SK-N-SH treated with all-trans-retinoic acid at 6 μM for 48 hours (cell line): ENCODE results near the gene ARRDC4.

Experiments
- ARNTL ChIP-seq: fragments of 450-650 bp; formaldehyde crosslinking; IDR thresholded peaks from 2 replicates; pipeline ENCODE4 v1.5.0; 2020; ENCODE audit warnings: low read depth, mild to moderate bottlenecking, moderate library complexity, borderline replicate concordance
- CSDC2 ChIP-seq: fragments of 250-450 bp; sonication (Bioruptor Pico); IDR thresholded peaks from 2 replicates; pipeline ENCODE4 v1.5.0; 2020; ENCODE audit warnings: mild to moderate bottlenecking, moderate library complexity
- CSRNP3 ChIP-seq: fragments of 250-450 bp; sonication (Bioruptor Pico); IDR thresholded peaks from 2 replicates; pipeline ENCODE4 v1.5.1; 2021; ENCODE audit warnings: mild to moderate bottlenecking, moderate library complexity
- ISL1 ChIP-seq: fragments of 250-450 bp; sonication (Bioruptor Pico); IDR thresholded peaks from 2 replicates; pipeline ENCODE4 v2.1.2; 2022; ENCODE audit warnings: mild to moderate bottlenecking, moderate library complexity
- PATZ1 ChIP-seq: fragments of 250-450 bp; sonication (Bioruptor Pico); IDR thresholded peaks from 2 replicates; pipeline ENCODE4 v1.8.0; 2020; ENCODE audit warnings: mild to moderate bottlenecking, moderate library complexity, borderline replicate concordance
- PPARA ChIP-seq: fragments of 250-450 bp; sonication (Bioruptor Pico); IDR thresholded peaks from 2 replicates; pipeline ENCODE4 v1.5.0; 2020; ENCODE audit warnings: mild to moderate bottlenecking, borderline replicate concordance
- RARB ChIP-seq: fragments of 250-450 bp; sonication (Bioruptor Pico); IDR thresholded peaks from 2 replicates; pipeline ENCODE4 v1.8.0; 2021; ENCODE audit warnings: mild to moderate bottlenecking, moderate library complexity
- TSHZ2 ChIP-seq: fragments of 250-450 bp; sonication (Bioruptor Pico); IDR thresholded peaks from 2 replicates; pipeline ENCODE4 v1.5.0; 2020; ENCODE audit warnings: mild to moderate bottlenecking, moderate library complexity
- ZC3H10 ChIP-seq: fragments of 250-450 bp; sonication (Bioruptor Pico); IDR thresholded peaks from 2 replicates; pipeline ENCODE4 v1.5.1; 2021; ENCODE audit warnings: mild to moderate bottlenecking, moderate library complexity
- ZFP30 ChIP-seq: fragments of 450-650 bp; formaldehyde crosslinking; IDR thresholded peaks from 2 replicates; pipeline ENCODE4 v1.5.0; 2022; ENCODE audit warnings: mild to moderate bottlenecking, moderate library complexity
- ZNF565 ChIP-seq: fragments of 450-650 bp; formaldehyde crosslinking; conservative IDR thresholded peaks from 2 replicates; pipeline ENCODE4 v1.5.0; 2020; ENCODE audit warnings: low read depth, mild to moderate bottlenecking, moderate library complexity
- ZNF70 ChIP-seq: fragments of 450-650 bp; formaldehyde crosslinking; IDR thresholded peaks from 2 replicates; pipeline ENCODE4 v1.5.0; 2020; ENCODE audit warnings: mild to moderate bottlenecking, moderate library complexity

- TF ChIP-seq ZNF70 (no peak), ARNTL (CRISPR knock-in tag) (no peak), RARB (CRISPR knock-in tag) (no peak), PATZ1 (CRISPR knock-in tag) (no peak), PPARA (CRISPR knock-in tag) (no peak), CSDC2 (CRISPR knock-in tag) (no peak), ZC3H10 (CRISPR knock-in tag) (no peak), TSHZ2 (CRISPR knock-in tag) (no peak), ZFP30 (CRISPR knock-in tag) (no peak), ISL1 (CRISPR knock-in tag) (no peak), CSRNP3 (CRISPR knock-in tag) (no peak), ZNF565 (no peak)
These were observed 1.8 kb downstream of the ARRDC4 start for GRCh38 chr15:97962263-97962662.
